WTC11 (cell line): ENCODE results near the gene PRPF8. TPM values are rescaled to one million over a fixed set of nuclear protein-coding genes. Genes with fewer than 3 reads are reported as not detected.
"Not testable (repeated sequence)": the region's sequence is repeated elsewhere in the genome, so short reads cannot be mapped to it uniquely, and the experiment has no call there.

Source experiments
- ATAC-seq: fragments of 200-7000 bp; cut with Tn5 transposase; 2 replicates; pipeline ENCODE4 v1.10.0; 2021; ENCODE audit warnings: mild to moderate bottlenecking, moderate library complexity
- CTCF ChIA-PET: fragments of 300-600 bp; sonication (Branson Sonifier 250); formaldehyde crosslinking; loops from one replicate; lab custom pipeline; 2021; ENCODE audit warnings: antibody characterized with exemption; lab: Charles Lee
- POLR2A ChIA-PET: fragments of 350-600 bp; sonication (Branson Sonifier 250); formaldehyde crosslinking; loops from one replicate; lab custom pipeline; 2021; ENCODE audit warnings: antibody characterized with exemption; lab: Charles Lee
- DNase-seq: peaks from one replicate; pipeline ENCODE4 v3.0.0; 2021; ENCODE audit warnings: low spot score
- H3K27ac Mint-ChIP-seq: 2 replicates; pipeline ENCODE4 v1.8.0; 2021; ENCODE audit warnings: mixed read lengths
- H3K27me3 Mint-ChIP-seq: 2 replicates; pipeline ENCODE4 v1.8.0; 2021; ENCODE audit warnings: low read depth, mild to moderate bottlenecking, moderate library complexity, mixed read lengths
- H3K36me3 Mint-ChIP-seq: 2 replicates; pipeline ENCODE4 v1.8.0; 2021; ENCODE audit warnings: mixed read lengths
- H3K4me1 Mint-ChIP-seq: 2 replicates; pipeline ENCODE4 v1.8.0; 2022; ENCODE audit warnings: mixed read lengths
- H3K4me3 Mint-ChIP-seq: 2 replicates; pipeline ENCODE4 v1.8.0; 2021; ENCODE audit warnings: mild to moderate bottlenecking, moderate library complexity, mixed read lengths
- H3K9me3 Mint-ChIP-seq: 2 replicates; pipeline ENCODE4 v1.8.0; 2021; ENCODE audit warnings: mixed read lengths
- ATF1 ChIP-seq: sonication (generic); formaldehyde crosslinking; IDR thresholded peaks from 2 replicates; pipeline ENCODE4 v1.8.1; 2023; ENCODE audit warnings: mild to moderate bottlenecking, moderate library complexity, missing genetic modification reagents
- ETV6 ChIP-seq: sonication (generic); formaldehyde crosslinking; IDR thresholded peaks from 2 replicates; pipeline ENCODE4 v1.8.1; 2022; ENCODE audit warnings: mild to moderate bottlenecking, missing genetic modification reagents
- HMGA2 ChIP-seq: fragments of 250-450 bp; sonication (Bioruptor Pico); IDR thresholded peaks from 2 replicates; pipeline ENCODE4 v1.4.0; 2021; ENCODE audit warnings: mild to moderate bottlenecking, moderate library complexity
- IRF2 ChIP-seq: sonication (generic); formaldehyde crosslinking; IDR thresholded peaks from 2 replicates; pipeline ENCODE4 v1.8.0; 2022; ENCODE audit warnings: low read depth, missing genetic modification reagents, borderline replicate concordance
- JAZF1 ChIP-seq: fragments of 250-450 bp; sonication (Bioruptor Pico); IDR thresholded peaks from 2 replicates; pipeline ENCODE4 v1.9.0; 2021; ENCODE audit warnings: moderate library complexity, mild to moderate bottlenecking, inconsistent platforms
- MXD4 ChIP-seq: fragments of 250-450 bp; sonication (Bioruptor Pico); IDR thresholded peaks from 2 replicates; pipeline ENCODE4 v1.8.0; 2021; ENCODE audit warnings: mild to moderate bottlenecking, moderate library complexity, borderline replicate concordance
- OVOL2 ChIP-seq: fragments of 250-450 bp; sonication (Bioruptor Pico); IDR thresholded peaks from 2 replicates; pipeline ENCODE4 v1.9.0; 2021; ENCODE audit warnings: mild to moderate bottlenecking, borderline replicate concordance
- SMAD3 ChIP-seq: sonication (generic); formaldehyde crosslinking; IDR thresholded peaks from 2 replicates; pipeline ENCODE4 v1.8.0; 2022; ENCODE audit warnings: missing genetic modification reagents, mild to moderate bottlenecking, borderline replicate concordance
- SMAD4 ChIP-seq: sonication (generic); formaldehyde crosslinking; IDR thresholded peaks from 2 replicates; pipeline ENCODE4 v1.8.0; 2022; ENCODE audit warnings: mild to moderate bottlenecking, missing genetic modification reagents
- ZBTB21 ChIP-seq: sonication (generic); formaldehyde crosslinking; IDR thresholded peaks from 2 replicates; pipeline ENCODE4 v1.8.1; 2023; ENCODE audit warnings: mild to moderate bottlenecking, missing genetic modification reagents, borderline replicate concordance
- ZNF219 ChIP-seq: sonication (generic); formaldehyde crosslinking; IDR thresholded peaks from 2 replicates; pipeline ENCODE4 v1.8.0; 2023; ENCODE audit warnings: missing genetic modification reagents, mild to moderate bottlenecking, borderline replicate concordance
- ZNF232 ChIP-seq: sonication (generic); formaldehyde crosslinking; IDR thresholded peaks from 2 replicates; pipeline ENCODE4 v1.8.0; 2022; ENCODE audit warnings: mild to moderate bottlenecking, missing genetic modification reagents
- ZNF423 ChIP-seq: fragments of 250-450 bp; sonication (Bioruptor Pico); IDR thresholded peaks from 2 replicates; pipeline ENCODE4 v2.1.2; 2022; ENCODE audit warnings: mild to moderate bottlenecking, moderate library complexity
- total RNA-seq: library from RNA; stranded (reverse); gene quantifications from 3 replicates; pipeline ENCODE4 v1.2.3, GENCODE V29; 2021
- TF ChIP-seq, protein P1 (sequence below): fragments of 250-450 bp; sonication (Bioruptor Pico); IDR thresholded peaks from 2 replicates; pipeline ENCODE4 v1.9.0; 2021; ENCODE audit warnings: mild to moderate bottlenecking, borderline replicate concordance
- TF ChIP-seq, protein P2 (sequence below): sonication (generic); formaldehyde crosslinking; IDR thresholded peaks from 2 replicates; pipeline ENCODE4 v1.8.0; 2023; ENCODE audit warnings: missing genetic modification reagents, mild to moderate bottlenecking, borderline replicate concordance
- TF ChIP-seq, protein P3 (sequence below): sonication (generic); formaldehyde crosslinking; IDR thresholded peaks from 2 replicates; pipeline ENCODE4 v1.8.1; 2022; ENCODE audit warnings: low read depth, missing genetic modification reagents, borderline replicate concordance
- TF ChIP-seq, protein P4 (sequence below): sonication (generic); formaldehyde crosslinking; IDR thresholded peaks from 2 replicates; pipeline ENCODE4 v1.8.1; 2023; ENCODE audit warnings: mild to moderate bottlenecking, missing genetic modification reagents, moderate library complexity
- TF ChIP-seq, protein P5 (sequence below): sonication (generic); formaldehyde crosslinking; IDR thresholded peaks from 2 replicates; pipeline ENCODE4 v1.8.1; 2023; ENCODE audit warnings: mild to moderate bottlenecking, missing genetic modification reagents
- TF ChIP-seq, protein P6 (sequence below): sonication (generic); formaldehyde crosslinking; IDR thresholded peaks from 2 replicates; pipeline ENCODE4 v1.8.0; 2022; ENCODE audit warnings: mild to moderate bottlenecking, missing genetic modification reagents

PRPF8 gene
- total RNA-seq, 1 experiment from 2014 or later, result 388 TPM

DNA sequence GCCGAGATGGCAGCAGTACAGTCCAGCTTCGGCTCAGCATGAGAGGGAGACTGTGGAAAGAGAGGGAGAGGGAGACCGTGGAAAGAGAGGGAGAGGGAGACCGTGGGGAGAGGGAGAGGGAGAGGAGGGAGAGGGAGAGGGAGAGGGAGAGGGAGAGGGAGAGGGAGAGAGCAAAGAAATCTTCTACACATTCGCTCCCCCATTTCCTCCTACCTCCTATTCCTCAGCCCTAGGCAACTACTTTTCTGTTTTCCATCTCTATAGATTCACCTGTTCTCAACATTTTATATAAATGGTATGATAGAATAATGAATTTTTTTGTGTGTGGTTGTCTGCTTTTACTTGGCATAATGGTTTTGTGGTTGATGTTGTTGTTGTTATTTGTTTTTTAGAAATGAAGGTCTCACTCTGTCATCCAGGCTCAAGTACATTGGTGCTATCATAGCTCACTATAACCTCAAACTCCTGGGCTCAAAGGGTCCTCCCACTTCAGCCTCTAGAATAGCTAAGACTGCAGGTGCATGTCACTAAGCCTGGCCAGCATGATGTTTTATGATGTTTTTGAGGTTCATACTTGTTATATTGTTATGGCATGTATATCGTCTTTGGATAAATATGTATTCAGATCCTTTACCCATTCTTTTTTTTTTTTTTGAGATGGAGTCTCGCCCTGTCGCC lies 6.0 kb upstream of the PRPF8 start:
- CTCF ChIA-PET, result interaction anchor here (0.6 kb wide), 1 partner anchor 25 kb away, joined by 3 read pairs; no protein-coding TSS in a partner anchor
- peaks cover 13% of the 10 kb centered on the region for H3K36me3 Mint-ChIP-seq

DNA sequence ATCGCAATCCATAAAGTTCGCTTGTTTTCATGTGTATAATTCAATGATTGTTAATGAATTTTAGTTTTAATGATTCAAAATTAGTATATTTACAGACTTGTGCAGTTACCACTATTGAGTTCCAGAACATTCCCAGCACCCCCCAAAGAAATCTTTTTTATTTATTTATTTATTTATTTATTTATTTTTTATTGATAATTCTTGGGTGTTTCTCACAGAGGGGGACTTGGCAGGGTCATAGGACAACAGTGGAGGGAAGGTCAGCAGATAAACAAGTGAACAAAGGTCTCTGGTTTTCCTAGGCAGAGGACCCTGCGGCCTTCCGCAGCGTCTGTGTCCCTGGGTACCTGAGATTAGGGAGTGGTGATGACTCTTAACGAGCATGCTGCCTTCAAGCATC lies 3.7 kb upstream of the PRPF8 start:
- H3K27ac Mint-ChIP-seq, H3K27me3 Mint-ChIP-seq, CTCF ChIA-PET, H3K4me3 Mint-ChIP-seq, DNase-seq, ATAC-seq, POLR2A ChIA-PET: not testable (repeated sequence)
- Mint-ChIP-seq H3K9me3 (peaks cover 16% of the 10 kb centered on the region), H3K36me3 (peaks cover 23% of the 10 kb centered on the region), H3K4me1 (peaks cover 10% of the 10 kb centered on the region)

More for the DNA sequence above, 6.0 kb upstream of the PRPF8 start:
- H3K4me3 Mint-ChIP-seq, result no peak overlapping the region
- POLR2A ChIA-PET, result no interaction called here
- DNase-seq, result no peak
- no peak for ATAC-seq
- H3K9me3 Mint-ChIP-seq, result peaks cover 18% of the 10 kb centered on the region
- TF ChIP-seq ZNF219 (CRISPR knock-in tag) (no peak), ZNF423 (CRISPR knock-in tag) (no peak), HMGA2 (CRISPR knock-in tag) (no peak), ATF1 (CRISPR knock-in tag) (no peak), OVOL2 (CRISPR knock-in tag) (no peak), SMAD3 (CRISPR knock-in tag) (no peak), ZNF232 (CRISPR knock-in tag) (no peak), ZBTB21 (CRISPR knock-in tag) (no peak), SMAD4 (CRISPR knock-in tag) (no peak), MXD4 (CRISPR knock-in tag) (no peak), JAZF1 (CRISPR knock-in tag) (no peak), IRF2 (CRISPR knock-in tag) (no peak), ETV6 (no peak)
- TF ChIP-seq, protein P1, sequence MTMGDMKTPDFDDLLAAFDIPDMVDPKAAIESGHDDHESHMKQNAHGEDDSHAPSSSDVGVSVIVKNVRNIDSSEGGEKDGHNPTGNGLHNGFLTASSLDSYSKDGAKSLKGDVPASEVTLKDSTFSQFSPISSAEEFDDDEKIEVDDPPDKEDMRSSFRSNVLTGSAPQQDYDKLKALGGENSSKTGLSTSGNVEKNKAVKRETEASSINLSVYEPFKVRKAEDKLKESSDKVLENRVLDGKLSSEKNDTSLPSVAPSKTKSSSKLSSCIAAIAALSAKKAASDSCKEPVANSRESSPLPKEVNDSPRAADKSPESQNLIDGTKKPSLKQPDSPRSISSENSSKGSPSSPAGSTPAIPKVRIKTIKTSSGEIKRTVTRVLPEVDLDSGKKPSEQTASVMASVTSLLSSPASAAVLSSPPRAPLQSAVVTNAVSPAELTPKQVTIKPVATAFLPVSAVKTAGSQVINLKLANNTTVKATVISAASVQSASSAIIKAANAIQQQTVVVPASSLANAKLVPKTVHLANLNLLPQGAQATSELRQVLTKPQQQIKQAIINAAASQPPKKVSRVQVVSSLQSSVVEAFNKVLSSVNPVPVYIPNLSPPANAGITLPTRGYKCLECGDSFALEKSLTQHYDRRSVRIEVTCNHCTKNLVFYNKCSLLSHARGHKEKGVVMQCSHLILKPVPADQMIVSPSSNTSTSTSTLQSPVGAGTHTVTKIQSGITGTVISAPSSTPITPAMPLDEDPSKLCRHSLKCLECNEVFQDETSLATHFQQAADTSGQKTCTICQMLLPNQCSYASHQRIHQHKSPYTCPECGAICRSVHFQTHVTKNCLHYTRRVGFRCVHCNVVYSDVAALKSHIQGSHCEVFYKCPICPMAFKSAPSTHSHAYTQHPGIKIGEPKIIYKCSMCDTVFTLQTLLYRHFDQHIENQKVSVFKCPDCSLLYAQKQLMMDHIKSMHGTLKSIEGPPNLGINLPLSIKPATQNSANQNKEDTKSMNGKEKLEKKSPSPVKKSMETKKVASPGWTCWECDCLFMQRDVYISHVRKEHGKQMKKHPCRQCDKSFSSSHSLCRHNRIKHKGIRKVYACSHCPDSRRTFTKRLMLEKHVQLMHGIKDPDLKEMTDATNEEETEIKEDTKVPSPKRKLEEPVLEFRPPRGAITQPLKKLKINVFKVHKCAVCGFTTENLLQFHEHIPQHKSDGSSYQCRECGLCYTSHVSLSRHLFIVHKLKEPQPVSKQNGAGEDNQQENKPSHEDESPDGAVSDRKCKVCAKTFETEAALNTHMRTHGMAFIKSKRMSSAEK (CRISPR knock-in tag), result no peak
- TF ChIP-seq, protein P2, sequence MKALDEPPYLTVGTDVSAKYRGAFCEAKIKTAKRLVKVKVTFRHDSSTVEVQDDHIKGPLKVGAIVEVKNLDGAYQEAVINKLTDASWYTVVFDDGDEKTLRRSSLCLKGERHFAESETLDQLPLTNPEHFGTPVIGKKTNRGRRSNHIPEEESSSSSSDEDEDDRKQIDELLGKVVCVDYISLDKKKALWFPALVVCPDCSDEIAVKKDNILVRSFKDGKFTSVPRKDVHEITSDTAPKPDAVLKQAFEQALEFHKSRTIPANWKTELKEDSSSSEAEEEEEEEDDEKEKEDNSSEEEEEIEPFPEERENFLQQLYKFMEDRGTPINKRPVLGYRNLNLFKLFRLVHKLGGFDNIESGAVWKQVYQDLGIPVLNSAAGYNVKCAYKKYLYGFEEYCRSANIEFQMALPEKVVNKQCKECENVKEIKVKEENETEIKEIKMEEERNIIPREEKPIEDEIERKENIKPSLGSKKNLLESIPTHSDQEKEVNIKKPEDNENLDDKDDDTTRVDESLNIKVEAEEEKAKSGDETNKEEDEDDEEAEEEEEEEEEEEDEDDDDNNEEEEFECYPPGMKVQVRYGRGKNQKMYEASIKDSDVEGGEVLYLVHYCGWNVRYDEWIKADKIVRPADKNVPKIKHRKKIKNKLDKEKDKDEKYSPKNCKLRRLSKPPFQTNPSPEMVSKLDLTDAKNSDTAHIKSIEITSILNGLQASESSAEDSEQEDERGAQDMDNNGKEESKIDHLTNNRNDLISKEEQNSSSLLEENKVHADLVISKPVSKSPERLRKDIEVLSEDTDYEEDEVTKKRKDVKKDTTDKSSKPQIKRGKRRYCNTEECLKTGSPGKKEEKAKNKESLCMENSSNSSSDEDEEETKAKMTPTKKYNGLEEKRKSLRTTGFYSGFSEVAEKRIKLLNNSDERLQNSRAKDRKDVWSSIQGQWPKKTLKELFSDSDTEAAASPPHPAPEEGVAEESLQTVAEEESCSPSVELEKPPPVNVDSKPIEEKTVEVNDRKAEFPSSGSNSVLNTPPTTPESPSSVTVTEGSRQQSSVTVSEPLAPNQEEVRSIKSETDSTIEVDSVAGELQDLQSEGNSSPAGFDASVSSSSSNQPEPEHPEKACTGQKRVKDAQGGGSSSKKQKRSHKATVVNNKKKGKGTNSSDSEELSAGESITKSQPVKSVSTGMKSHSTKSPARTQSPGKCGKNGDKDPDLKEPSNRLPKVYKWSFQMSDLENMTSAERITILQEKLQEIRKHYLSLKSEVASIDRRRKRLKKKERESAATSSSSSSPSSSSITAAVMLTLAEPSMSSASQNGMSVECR (CRISPR knock-in tag), result no peak
- TF ChIP-seq, protein P3, sequence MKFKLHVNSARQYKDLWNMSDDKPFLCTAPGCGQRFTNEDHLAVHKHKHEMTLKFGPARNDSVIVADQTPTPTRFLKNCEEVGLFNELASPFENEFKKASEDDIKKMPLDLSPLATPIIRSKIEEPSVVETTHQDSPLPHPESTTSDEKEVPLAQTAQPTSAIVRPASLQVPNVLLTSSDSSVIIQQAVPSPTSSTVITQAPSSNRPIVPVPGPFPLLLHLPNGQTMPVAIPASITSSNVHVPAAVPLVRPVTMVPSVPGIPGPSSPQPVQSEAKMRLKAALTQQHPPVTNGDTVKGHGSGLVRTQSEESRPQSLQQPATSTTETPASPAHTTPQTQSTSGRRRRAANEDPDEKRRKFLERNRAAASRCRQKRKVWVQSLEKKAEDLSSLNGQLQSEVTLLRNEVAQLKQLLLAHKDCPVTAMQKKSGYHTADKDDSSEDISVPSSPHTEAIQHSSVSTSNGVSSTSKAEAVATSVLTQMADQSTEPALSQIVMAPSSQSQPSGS (CRISPR knock-in tag), result no peak
- TF ChIP-seq, protein P4, sequence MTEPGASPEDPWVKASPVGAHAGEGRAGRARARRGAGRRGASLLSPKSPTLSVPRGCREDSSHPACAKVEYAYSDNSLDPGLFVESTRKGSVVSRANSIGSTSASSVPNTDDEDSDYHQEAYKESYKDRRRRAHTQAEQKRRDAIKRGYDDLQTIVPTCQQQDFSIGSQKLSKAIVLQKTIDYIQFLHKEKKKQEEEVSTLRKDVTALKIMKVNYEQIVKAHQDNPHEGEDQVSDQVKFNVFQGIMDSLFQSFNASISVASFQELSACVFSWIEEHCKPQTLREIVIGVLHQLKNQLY (CRISPR knock-in tag), result no peak
- TF ChIP-seq, protein P5, sequence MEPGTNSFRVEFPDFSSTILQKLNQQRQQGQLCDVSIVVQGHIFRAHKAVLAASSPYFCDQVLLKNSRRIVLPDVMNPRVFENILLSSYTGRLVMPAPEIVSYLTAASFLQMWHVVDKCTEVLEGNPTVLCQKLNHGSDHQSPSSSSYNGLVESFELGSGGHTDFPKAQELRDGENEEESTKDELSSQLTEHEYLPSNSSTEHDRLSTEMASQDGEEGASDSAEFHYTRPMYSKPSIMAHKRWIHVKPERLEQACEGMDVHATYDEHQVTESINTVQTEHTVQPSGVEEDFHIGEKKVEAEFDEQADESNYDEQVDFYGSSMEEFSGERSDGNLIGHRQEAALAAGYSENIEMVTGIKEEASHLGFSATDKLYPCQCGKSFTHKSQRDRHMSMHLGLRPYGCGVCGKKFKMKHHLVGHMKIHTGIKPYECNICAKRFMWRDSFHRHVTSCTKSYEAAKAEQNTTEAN, result no peak
- TF ChIP-seq, protein P6, sequence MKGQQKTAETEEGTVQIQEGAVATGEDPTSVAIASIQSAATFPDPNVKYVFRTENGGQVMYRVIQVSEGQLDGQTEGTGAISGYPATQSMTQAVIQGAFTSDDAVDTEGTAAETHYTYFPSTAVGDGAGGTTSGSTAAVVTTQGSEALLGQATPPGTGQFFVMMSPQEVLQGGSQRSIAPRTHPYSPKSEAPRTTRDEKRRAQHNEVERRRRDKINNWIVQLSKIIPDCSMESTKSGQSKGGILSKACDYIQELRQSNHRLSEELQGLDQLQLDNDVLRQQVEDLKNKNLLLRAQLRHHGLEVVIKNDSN (CRISPR knock-in tag), result no peak
- H3K4me1 Mint-ChIP-seq, result no peaks in the 10 kb centered on the region
- peaks cover 6% of the 10 kb centered on the region for H3K27me3 Mint-ChIP-seq
- no peak overlapping the region for H3K27ac Mint-ChIP-seq
